GM23338 (cell line): ENCODE measurements around the gene CCBE1.

Experiments
- CREB1 ChIP-seq: fragments of 250-450 bp; sonication (Bioruptor Pico); IDR thresholded peaks from 2 replicates; pipeline ENCODE4 v1.5.0; 2020; ENCODE audit warnings: low read depth, mild to moderate bottlenecking, moderate library complexity
- CTCF ChIP-seq, 2 experiments: fragments of 200-600 bp in 1 of 2; sonication (generic) in 1 of 2; conservative IDR thresholded peaks; 2 replicates each; pipeline versions ENCODE4 v1.5.1 to v1.6.1; 2016 to 2017; ENCODE audit warnings: antibody characterized with exemption in 2 of 2, low read depth in 2 of 2, mild to moderate bottlenecking in 2 of 2, moderate library complexity in 1 of 2
- ETS1 ChIP-seq: IDR thresholded peaks from 2 replicates; pipeline ENCODE4 v1.6.1; 2016; ENCODE audit warnings: antibody characterized with exemption
- EZH2 ChIP-seq: fragments of 200-600 bp; sonication (generic); IDR thresholded peaks from one replicate; pipeline ENCODE4 v1.8.0; 2017; ENCODE audit warnings: antibody characterized with exemption, mild to moderate bottlenecking, low read depth; ENCODE audit not compliant: unreplicated experiment
- EZH2phosphoT487 ChIP-seq: fragments of 200-600 bp; sonication (generic); IDR thresholded peaks from one replicate; pipeline ENCODE4 v1.8.1; 2018; ENCODE audit warnings: antibody characterized with exemption; ENCODE audit not compliant: unreplicated experiment
- JUNB ChIP-seq: IDR thresholded peaks from one replicate; pipeline ENCODE4 v1.6.1; 2016; ENCODE audit warnings: antibody characterized with exemption; ENCODE audit not compliant: unreplicated experiment
- NANOG ChIP-seq: IDR thresholded peaks from 2 replicates; pipeline ENCODE4 v1.6.1; 2016; ENCODE audit warnings: antibody characterized with exemption, borderline replicate concordance
- POLR2AphosphoS5 ChIP-seq: IDR thresholded peaks from 2 replicates; pipeline ENCODE4 v1.6.1; 2016; ENCODE audit warnings: antibody characterized with exemption, low read depth
- REST ChIP-seq: IDR thresholded peaks from one replicate; pipeline ENCODE4 v1.6.1; 2018; ENCODE audit warnings: antibody characterized with exemption; ENCODE audit not compliant: unreplicated experiment
- STAT1 ChIP-seq: IDR thresholded peaks from one replicate; pipeline ENCODE4 v1.6.1; 2016; ENCODE audit warnings: antibody characterized with exemption; ENCODE audit not compliant: unreplicated experiment
- ZNF331 ChIP-seq: fragments of 250-450 bp; sonication (Bioruptor Pico); IDR thresholded peaks from 2 replicates; pipeline ENCODE4 v1.5.0; 2020; ENCODE audit warnings: low read depth, mild to moderate bottlenecking, moderate library complexity
- ZNF462 ChIP-seq: fragments of 250-450 bp; sonication (Bioruptor Pico); IDR thresholded peaks from 2 replicates; pipeline ENCODE4 v1.5.0; 2020; ENCODE audit warnings: mild to moderate bottlenecking, moderate library complexity

GRCh38 chr18:59707306-59707705 is 10.1 kb upstream of the CCBE1 start:
- TF ChIP-seq CTCF (conservative IDR thresholded peaks at IDR 0.05; ENCODE audit: low read depth in 2 of 2): no peak
- TF ChIP-seq EZH2: no peak
- TF ChIP-seq REST: no peak
- no peak for TF ChIP-seq POLR2AphosphoS5
- TF ChIP-seq JUNB: no peak
- TF ChIP-seq EZH2phosphoT487: no peak
- TF ChIP-seq NANOG: no peak
- no peak for TF ChIP-seq ETS1
- no peak for TF ChIP-seq CREB1
- TF ChIP-seq ZNF331 (CRISPR knock-in tag): no peak
- no peak for TF ChIP-seq STAT1
- TF ChIP-seq ZNF462 (CRISPR knock-in tag): no peak
